GM19324 (cell line): ENCODE measurements around the gene NLRP8.
"Not testable (repeated sequence)": the region's sequence is repeated elsewhere in the genome, so short reads cannot be mapped to it uniquely, and the experiment has no call there.

Experiments
- ATAC-seq: cut with Tn5 transposase; IDR thresholded peaks from one replicate; pipeline ENCODE4 v1.9.1; 2021; ENCODE audit warnings: mild to moderate bottlenecking, moderate library complexity; ENCODE audit not compliant: unreplicated experiment, low FRiP score

The NLRP8 gene

GRCh38 chr19:55947532-55947931 lies at the start of gene NLRP8:
Gene NLRP8 (plus strand): TSS chr19:55947832.
- no peak for ATAC-seq

GRCh38 chr19:55898911-55899310 lies 48.7 kb upstream of the NLRP8 start:
- ATAC-seq: no peak

DNA sequence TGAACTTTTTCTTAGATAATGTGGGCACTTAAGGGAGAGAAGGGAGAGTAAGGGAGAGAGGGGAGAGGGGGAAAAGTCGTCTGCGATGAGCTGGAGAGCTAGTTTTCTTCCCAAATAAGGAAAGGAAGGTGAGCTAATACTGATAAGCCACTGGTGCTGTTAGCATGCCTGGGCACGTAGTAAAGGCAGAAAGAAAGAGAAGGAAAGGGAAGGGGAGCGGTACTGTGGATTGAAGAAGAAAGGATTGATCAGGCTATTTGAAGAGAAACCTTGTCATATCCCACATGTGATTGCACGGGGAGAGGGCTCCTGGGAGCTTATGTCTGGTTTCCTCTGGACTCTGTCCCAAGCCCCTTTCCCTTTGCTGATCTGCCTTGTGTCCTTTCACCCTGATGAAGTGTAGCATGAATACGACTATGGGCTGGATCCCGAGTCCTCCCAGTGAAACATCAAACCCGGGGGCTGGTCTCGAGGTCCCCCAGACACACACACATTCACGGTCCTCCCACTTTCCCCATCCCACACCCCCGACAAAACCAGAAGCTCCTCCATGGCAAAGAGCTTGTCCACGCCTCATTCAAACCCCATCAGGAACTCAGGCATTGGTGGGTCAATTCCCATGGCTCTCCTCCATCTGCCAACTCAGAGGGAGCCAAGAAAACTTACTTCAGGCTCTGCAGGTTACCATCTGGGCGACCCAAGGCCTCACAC lies 46.1 kb upstream of the NLRP8 start:
- no peak for ATAC-seq

DNA sequence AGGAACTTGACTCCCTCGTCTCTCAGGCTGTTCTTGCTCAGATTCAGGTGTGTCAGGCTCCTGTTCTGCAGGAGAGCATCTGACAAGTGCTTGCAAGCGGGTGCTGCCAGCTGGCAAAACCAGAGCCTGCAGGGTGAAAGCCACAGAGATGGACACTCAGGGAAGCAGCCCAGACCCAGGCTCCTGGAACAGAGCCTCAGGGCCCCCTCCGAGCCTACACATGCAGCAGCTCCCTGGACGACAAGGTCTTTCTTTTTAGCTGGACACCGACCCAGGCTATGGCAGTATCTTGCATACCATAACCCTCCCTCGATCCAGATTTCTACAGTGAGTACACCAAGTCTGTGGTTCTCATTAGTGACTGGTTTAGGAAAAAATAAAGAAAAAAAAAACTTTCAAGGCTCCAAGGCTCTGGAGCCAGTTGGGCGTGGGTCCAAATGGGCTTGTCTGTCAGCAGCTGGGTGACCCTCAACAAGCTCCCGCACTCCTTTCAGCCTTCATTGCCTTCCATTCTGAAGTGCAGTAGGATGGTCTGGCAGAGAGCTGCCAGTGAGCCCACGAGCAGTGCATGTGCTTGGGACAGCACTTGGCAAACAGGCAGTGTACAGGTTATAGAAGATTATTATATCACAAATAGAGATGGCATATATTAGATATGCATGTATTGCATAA lies 45.4 kb upstream of the NLRP8 start:
- no peak for ATAC-seq

DNA sequence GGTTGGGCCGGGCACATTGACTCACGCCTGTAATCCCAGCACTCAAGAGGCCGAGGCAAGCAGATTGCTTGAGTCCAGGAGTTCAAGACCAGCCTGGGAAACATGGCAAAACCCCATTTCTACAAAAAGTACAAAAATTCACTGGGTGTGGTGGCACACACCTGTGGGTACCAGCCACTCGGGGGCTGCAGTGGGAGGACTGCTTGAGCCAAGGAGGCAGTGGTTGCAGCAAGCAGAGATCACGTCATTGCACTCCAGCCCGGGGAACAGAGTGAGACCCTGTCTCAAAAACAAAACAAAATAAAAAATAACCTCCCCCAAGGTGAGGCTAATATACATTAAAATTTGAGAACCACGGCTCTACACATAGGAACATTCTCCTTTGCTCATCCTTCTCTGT lies 40.3 kb upstream of the NLRP8 start:
- no peak for ATAC-seq

DNA sequence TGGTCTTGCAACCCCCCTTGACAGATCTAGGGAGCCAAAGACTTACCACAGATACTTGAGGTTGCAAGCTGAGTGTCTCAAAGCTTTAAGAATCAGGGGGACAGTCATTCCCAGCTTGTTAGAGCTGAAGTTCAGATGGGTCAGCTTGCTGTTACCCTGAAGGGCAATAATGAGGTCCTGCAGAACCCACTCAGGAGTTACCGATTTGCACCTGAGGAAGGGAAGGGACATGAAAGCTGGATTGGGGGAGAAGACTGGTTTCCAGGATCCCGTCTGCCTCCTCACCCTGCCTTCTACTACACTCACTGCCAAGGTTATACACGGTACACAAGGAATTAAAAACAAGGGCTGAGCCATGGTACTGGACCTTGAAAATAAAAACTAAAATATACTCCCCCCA lies 39.9 kb upstream of the NLRP8 start:
- ATAC-seq: no peak

DNA sequence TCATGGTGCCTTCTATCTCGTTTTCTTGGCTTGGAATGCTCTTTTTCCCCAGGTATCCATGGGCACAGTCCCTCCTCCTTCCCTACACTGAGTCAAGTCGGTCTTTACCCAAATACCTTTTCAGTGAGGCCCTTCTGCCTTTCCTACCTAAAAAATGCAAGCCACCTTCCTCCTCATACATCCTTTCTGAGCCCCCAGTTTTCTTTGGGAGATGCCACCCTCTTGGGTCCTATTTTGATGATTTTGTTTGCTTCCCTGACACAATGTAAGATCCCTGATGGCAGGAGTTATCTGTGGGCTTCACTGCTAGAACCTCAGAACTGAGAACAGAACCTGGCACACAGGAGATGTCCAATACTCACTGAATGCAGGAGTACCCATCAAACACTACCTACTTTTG lies 37.8 kb upstream of the NLRP8 start:
- ATAC-seq: no peak

- no peak for ATAC-seq
These were observed 34.7 kb upstream of the NLRP8 start for GRCh38 chr19:55912916-55913315.

GRCh38 chr19:55913643-55914268 lies 33.9 kb upstream of the NLRP8 start:
- no peak for ATAC-seq

DNA sequence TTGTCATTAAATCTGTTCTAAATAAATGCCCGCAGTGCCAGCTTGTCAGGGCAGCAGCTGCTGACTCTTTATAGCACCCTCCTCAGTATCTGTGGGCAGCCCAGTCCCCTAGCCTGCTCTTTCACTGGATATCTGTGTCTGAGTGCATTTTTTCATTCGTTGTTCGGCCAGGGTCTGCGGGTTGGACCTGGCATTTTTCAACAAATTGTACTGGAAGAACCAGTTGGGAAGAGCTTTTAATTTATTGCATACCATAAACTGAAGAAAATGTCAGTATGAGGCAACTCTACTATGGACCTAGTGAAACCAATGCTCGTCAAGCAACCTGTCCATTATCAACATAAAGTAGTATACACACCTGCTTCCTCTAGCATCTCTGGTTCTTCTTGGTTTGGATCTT lies 24.1 kb upstream of the NLRP8 start:
- ATAC-seq: no peak

- no peak for ATAC-seq
These were observed 19.6 kb upstream of the NLRP8 start for GRCh38 chr19:55927991-55928390.

DNA sequence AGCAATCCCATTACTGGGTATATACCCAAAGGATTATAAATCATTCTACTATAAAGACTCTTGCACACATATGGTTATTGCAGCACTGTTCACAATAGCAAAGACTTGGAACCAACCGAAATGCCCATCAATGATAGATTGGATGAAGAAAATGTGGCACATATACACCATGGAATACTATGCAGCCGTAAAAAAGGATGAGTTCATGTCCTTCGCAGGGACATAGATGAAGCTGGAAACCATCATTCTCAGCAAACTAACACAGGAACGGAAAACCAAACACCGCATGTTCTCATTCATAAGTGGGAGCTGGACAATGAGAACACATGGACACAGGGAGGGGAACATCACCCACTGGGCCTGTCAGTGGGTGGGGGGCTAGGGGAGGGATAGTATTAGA lies 18.4 kb upstream of the NLRP8 start:
- not testable (repeated sequence) for ATAC-seq

DNA sequence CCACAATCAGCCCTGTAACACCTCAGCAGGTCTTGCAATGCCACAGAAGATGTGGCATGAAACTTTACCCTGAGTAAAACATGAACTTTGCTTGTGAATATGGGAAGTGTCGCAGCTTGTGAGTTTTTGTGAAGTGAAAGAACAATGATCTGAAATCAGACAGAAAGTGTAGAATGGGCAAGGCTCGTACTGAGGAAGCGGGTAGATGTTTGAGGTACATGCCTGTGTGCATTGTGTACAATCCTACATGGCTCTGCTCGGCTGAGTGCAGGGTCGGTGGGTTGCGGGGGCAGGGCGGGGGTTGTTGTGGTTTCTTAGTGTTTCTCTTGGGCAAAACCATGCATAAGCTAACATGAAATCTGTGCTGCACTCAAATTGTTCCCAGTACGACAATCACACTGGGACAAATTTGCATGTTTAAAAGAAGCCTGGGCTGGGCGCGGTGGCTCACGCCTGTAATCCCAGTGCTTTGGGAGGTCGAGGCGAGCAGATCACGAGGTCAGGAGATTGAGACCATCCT lies 16.6 kb upstream of the NLRP8 start:
- no peak for ATAC-seq

- ATAC-seq: no peak
These were observed 15.7 kb upstream of the NLRP8 start, which contains the start of gene NLRP13 for GRCh38 chr19:55931936-55932386. Gene NLRP13 (minus strand): TSS chr19:55932336. CDS start chr19:55932311, 25 bp downstream.

GRCh38 chr19:55935206-55935605 lies 12.4 kb upstream of the NLRP8 start:
- no peak for ATAC-seq

- no peak for ATAC-seq
These were observed 8.4 kb upstream of the NLRP8 start for GRCh38 chr19:55939206-55939605.

GRCh38 chr19:55940306-55940705 lies 7.3 kb upstream of the NLRP8 start:
- ATAC-seq: no peak

GRCh38 chr19:55950566-55950965 lies 2.9 kb downstream of the NLRP8 start:
- ATAC-seq: not testable (repeated sequence)

DNA sequence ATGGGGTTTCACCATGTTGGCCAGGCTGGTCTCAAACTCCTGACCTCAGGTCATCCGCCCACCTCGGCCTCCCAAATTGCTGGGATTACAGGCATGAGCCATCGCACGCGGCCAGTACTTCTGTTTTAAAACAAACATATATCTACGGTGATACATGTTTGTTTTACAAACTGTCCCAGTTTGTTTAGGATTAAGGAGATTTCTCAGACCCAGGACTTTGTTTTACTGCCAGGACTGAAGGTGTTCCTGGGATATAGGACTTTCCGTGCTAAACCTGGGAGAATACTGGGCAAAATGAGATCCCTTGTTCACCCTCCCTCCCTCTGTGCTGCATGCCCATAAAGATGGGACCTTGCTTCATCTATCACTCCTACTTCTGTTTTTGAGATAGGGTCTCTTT lies 8.8 kb downstream of the NLRP8 start:
- no peak for ATAC-seq

- no peak for ATAC-seq
These were observed 10.7 kb downstream of the NLRP8 start for GRCh38 chr19:55958356-55958755.

DNA sequence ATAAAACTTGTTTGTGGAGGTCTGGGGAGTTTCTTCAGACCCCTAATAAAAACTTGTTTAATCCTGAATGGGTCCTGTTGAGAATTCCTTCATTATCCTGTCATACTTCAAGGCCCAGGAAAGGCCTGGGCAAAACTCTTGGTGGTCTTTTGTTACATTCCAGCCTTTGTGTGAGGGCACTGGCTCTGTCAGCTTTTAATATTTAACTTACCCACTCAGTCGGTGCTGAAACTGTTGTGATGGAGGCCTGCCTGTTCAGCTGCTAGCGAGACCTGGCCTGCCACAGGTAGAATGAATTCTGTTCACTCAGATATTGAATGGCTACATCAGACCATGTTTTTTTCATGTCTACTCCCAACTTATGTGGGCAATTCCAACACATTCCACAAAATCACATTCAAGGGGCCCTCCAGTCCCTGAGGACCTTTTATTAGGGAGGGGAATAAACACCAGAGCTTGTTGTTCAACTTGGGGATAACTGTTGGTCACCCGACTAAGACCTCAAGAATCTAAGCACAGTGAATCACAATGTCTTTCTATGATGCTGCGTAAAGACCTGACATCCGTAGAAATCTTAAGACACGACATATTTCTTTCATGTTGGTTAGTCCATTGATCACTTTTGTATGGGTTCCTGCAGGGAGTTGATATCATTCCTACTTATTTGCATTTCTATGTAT lies 12.5 kb downstream of the NLRP8 start:
- no peak for ATAC-seq
